HG02852 (cell line): ENCODE data around the gene ARMH4.

Source experiments
- ATAC-seq: cut with Tn5 transposase; IDR thresholded peaks from one replicate; pipeline ENCODE4 v1.9.1; 2021; ENCODE audit warnings: mild to moderate bottlenecking, moderate library complexity; ENCODE audit not compliant: unreplicated experiment

The ARMH4 gene

GRCh38 chr14:58106446-58106845, 45.6 kb downstream of the ARMH4 start:
- ATAC-seq, result no peak

- ATAC-seq, result no peak
Observed at GRCh38 chr14:58104808-58105207, 47.2 kb downstream of the ARMH4 start.

- no peak for ATAC-seq
Observed at GRCh38 chr14:58100735-58101368, 51.2 kb downstream of the ARMH4 start.

- ATAC-seq, result no peak
Observed at GRCh38 chr14:58099682-58100081, 52.3 kb downstream of the ARMH4 start.

GRCh38 chr14:58098507-58098906, 53.5 kb downstream of the ARMH4 start:
- no peak for ATAC-seq

GRCh38 chr14:58096731-58097130, 55.3 kb downstream of the ARMH4 start:
- no peak for ATAC-seq

GRCh38 chr14:58091883-58092630, 60.0 kb downstream of the ARMH4 start:
- no peak for ATAC-seq

- ATAC-seq, result no peak
Observed at GRCh38 chr14:58089612-58090011, 62.4 kb downstream of the ARMH4 start.

GRCh38 chr14:58088961-58089360, 63.1 kb downstream of the ARMH4 start:
- ATAC-seq, result no peak

GRCh38 chr14:58085877-58086276, 66.1 kb downstream of the ARMH4 start:
- no peak for ATAC-seq

GRCh38 chr14:58082491-58083098, 69.4 kb downstream of the ARMH4 start:
- no peak for ATAC-seq

- ATAC-seq, result no peak
Observed at GRCh38 chr14:58082011-58082410, 70.0 kb downstream of the ARMH4 start.

- no peak for ATAC-seq
Observed at GRCh38 chr14:58078471-58078870, 73.5 kb downstream of the ARMH4 start.

- ATAC-seq, result no peak
Observed at GRCh38 chr14:58078068-58078467, 73.9 kb downstream of the ARMH4 start.

GRCh38 chr14:58077621-58078020, 74.4 kb downstream of the ARMH4 start:
- ATAC-seq, result no peak

GRCh38 chr14:58073516-58073915, 78.5 kb downstream of the ARMH4 start:
- no peak for ATAC-seq

- peak; percentile 81 for ATAC-seq
Observed at GRCh38 chr14:58072288-58073071, 79.5 kb downstream of the ARMH4 start.

- ATAC-seq, result no peak
Observed at GRCh38 chr14:58071341-58071740, 80.7 kb downstream of the ARMH4 start.

- no peak for ATAC-seq
Observed at GRCh38 chr14:58068306-58068705, 83.7 kb downstream of the ARMH4 start.

GRCh38 chr14:58066115-58066514, 85.9 kb downstream of the ARMH4 start:
- ATAC-seq, result no peak

- no peak for ATAC-seq
Observed at GRCh38 chr14:58061581-58061980, 90.4 kb downstream of the ARMH4 start.
